Stimulated activated CD4-positive, alpha-beta T cell treated with anti-CD3 and anti-CD28 coated beads, Interleukin-12 subunit alpha, Interleukin-12 subunit beta, amount 100 ng/mL, for 48 hours (primary cell): ENCODE results near the gene HEXIM1.
A peak's percentile ranks its signal among the peaks of the same experiment; 100 is the strongest.

Experiments
- DNase-seq, 3 donors: peaks; one replicate each; pipeline ENCODE4 v3.0.0-alpha.2; 2020; ENCODE audit warnings: low read depth in 2 of 3, low spot score in 1 of 3

Gene HEXIM1

DNA sequence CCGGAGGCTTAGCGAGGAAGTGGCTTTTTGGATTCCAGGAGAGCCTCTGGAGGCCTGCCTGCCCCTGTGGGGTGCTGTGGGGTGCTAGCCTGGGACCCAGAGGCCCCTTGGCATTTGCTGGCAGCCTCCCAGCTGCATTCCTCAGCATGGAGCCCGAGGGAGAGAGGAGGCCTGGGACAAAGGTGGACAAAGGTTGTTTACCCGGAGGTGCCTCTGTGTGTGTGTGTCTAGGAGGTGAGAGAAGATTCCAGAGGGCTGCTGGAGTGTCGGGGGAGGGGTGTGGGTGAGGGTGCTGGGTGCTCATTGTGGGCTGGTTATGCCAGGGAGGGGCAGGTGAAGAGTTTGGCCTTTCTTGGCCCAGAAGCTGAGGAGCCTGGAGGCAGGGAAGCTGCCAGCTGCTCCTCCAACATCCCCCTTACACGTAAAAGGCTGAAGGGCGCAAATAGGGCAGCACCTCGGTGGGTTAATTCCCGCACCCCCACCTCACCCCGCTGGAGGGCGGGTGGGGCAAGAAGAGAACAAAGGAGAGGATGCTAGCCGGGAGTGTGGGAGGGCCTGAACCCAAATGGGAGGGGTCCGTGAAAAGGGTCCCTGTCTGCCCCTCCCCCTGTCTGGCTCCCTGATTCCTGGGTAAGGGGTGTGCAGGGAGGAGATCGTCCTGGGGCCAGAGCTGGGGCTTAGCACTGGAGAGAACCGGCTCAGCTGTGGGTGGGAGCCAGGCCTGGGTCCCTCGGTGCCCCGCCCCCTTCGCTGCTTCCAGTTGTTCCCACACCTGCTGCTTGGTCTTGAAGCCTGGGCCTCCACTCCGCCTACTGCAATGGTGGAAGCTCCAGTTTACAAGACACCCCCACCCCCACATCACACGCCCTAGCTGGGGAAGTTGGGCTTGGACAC lies 23.3 kb downstream of the HEXIM1 start:
- no peak for DNase-seq

DNA sequence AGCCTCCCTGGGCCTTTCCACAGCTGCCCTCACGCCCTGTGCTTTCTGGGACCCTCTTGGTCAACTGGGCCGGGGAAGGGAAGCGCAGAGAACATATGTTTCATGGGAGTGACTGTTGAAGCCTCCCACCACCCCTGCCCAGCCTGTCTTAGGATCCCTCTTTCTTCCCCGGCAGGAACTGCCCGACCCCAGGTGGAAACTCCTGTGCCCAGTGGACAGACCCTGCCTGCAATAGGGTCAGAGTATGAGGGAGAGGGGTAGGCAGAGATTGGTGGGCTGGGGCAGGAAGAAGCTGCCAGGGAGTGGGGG lies 23.9 kb downstream of the HEXIM1 start:
- DNase-seq = no peak

DNA sequence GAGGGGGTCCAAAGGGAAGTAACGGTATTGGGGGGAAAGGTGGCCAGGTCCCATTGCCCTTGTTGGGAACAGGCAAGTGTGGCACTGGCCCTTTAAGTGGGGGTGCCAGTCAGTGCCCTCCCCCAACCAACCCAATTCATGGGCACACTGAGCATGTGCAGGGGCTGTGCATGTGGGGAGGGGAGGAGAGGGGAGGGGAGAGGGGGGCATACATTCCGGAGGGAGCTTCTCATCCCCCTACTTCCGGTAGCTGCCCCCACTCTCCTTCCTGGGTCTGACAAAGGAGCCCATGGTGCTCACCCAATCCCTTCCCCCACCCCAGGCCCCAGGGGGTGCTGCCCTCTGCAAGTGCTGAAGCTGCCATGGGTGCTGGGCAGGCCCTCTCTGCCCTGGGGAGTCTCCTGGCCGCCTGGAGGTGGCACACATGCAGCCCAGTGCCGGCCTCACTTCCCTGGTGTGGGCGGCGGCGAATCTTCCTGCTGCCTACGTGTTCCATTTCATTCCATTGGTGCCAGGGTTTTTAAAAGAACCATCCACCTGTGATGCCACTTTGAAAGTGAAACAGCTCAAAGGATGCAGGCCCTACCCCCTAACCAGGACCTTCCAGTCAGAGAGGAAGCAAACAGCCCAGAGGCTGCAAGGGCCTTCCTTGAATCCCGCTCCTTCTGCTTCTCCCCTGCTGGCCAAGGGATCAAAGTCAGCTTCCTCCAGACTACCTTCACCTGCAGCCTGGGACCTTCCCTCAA lies 24.4 kb downstream of the HEXIM1 start:
- peak; percentile 28 to 34 (median 34) for DNase-seq

DNA sequence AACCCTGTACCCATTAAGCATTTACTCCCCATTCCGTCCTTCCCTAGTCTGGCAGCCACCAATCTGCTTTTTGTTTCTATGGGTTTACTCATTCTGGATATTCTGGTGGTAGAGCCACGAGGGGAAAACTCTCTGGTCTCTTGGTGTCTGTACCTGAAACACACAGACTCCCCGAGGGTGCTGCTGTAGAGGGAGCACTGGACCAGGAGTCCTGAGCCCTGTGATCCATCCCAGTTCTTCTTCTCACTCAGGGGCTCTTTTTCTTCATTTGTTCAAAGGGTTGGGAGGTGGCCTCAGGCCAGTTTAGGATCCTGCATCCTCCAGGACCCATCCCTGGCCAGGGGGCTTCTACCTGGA lies 27.5 kb downstream of the HEXIM1 start:
- DNase-seq = no peak

DNA sequence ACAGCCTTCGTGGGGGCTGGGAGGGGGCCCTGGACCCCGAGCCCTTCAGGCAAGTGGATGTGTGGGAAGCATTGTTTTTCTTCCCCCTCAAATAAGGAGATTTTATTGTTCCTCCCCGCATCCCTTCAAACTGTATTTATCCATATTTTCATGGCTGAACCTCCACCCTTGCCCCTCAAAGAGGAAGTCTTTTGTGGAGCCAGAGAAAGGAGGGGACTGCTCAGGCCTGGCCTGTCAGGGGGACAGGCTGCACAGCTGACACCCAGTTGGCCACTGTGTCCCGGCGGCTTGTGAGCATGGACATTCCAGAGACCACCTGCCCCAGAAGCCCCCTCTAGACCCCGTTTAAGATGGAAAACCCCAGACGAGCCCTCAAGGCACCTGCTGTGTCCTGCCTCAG lies 29.3 kb downstream of the HEXIM1 start:
- DNase-seq = no peak

DNA sequence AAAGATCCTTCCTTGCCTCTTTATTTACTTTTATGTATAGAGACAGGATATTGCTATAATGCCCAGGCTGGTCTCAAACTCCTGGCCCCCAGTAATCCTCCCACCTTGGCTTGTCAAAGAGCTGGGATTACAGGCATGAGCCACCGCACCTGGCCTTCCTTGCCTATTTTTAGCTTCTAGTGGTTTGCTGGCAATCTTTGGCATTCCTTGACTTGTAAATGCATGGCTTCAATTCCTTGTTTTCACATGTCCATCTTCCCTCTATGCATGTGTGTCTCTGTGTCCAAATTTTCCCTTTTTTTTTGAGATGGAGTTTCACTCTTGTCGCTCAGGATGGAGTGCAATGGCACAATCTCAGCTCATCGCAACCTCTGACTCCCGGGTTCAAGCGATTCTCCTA lies 35.9 kb downstream of the HEXIM1 start:
- DNase-seq = no peak

DNA sequence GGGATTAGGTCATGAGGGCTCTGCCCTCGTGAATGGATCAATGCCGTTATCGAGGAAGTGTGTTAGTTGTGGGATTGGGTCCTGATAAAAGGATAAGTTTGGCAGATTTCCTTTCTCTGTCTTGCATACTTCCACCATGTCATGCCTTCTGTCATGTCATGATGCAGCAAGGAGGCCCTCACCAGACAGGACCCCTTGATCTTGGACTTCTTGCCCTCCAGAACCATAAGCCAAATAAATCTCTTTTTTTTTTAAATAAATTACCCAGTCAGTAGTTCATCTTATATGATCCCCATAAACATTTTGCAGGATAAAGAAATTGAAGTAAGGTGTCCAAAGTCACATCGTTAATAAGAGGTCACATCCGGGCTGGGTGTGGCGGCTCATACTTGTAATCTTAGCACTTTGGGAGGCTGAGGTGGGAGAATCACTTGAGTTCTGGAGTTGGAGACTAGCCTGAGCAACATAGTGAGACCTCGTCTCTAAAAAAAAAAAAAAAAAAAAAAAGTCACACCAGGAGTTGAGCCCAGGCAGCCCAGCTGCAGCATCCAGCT lies 38.6 kb downstream of the HEXIM1 start:
- no peak for DNase-seq

DNA sequence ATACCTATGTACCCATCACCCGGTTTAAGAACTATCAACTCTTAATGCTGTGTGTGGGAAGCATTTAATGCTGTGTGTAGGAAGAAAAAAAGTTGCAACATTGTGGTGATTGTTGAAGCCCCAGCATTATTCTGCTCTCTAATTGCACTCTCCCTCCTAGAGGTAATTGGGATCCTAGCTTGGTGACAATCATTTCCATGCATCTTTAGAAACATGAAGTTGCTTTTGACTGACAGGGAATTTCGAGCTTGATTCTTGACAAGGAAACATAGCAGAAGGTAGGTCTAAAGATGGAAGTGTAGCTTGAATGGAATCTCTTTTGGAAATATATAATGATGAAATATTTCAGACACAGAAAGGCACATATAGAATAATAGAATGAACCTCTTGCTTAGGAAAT lies 40.7 kb downstream of the HEXIM1 start:
- DNase-seq = no peak

DNA sequence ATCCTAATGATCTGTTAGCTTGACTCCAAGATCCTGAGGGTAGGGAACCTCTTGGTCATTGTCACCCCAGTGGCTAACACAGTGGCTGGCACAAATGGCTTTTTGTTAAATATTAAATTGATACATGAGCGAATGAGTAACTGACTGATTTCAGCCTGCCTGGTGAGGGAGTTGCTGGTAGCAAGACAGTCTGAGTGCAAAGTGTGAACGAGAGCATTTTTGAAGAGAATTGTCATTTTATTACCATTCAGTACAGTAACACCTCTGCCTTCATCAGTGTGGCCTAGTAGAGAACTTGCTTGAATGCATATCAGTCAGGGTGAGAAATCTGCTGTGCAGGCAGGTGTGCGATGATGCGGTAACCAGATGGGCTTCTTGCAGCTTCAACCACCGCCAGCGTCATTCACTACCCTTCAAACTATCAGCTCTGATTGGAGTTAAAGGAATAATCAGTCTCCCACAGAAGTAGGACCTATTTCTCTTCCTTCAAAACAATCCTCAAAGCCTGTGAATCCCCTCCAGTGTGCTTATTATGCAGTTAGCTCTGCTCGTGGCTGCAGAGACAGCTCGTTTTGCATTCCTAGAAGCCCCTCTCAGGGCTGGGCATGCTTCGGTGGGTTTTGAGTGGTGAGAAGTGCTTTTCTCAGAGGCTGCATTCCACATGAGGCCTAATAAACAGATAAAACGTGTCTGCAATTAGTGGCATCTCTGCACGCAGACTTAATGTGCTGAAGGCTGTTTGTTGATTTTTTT lies 42.4 kb downstream of the HEXIM1 start:
- DNase-seq = no peak

DNA sequence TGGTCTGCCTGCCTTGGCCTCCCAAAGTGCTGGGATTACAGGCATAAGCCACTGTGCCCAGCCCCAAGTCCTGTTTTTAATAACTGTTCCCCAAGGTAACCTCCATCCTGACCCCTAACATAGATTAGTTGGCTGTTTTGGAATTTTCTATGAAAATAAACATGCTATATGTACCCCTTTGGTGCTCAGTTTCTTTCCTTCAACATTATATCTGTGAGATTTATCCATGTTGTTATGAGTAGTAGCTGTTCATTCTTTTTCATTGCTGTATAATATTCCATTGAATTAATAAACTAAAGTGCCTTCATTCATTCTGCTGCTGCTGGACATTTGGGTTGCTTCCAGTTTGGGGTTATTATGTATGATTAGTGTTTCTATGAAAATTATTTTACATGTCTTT lies 47.1 kb downstream of the HEXIM1 start:
- DNase-seq = no peak

DNA sequence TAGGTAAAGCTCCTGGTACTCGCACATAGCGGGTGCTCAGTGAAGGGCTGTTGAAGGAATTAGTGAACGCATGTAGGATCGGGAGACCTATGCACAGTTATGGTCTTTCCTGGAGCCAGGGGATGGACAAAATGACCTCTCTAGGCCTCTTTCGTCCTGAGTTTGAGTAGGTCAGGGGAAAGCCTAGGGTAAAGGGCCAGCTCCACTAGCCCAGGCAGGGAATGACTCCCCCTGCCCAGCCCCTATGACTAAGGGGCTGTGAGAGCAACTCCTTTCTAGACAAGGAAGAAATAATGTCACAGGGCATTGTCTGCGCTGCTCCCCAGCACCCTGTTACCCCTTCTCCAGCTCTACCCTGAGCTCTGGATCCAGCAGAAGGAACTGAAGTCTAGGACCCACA lies 48.8 kb downstream of the HEXIM1 start:
- DNase-seq = no peak

DNA sequence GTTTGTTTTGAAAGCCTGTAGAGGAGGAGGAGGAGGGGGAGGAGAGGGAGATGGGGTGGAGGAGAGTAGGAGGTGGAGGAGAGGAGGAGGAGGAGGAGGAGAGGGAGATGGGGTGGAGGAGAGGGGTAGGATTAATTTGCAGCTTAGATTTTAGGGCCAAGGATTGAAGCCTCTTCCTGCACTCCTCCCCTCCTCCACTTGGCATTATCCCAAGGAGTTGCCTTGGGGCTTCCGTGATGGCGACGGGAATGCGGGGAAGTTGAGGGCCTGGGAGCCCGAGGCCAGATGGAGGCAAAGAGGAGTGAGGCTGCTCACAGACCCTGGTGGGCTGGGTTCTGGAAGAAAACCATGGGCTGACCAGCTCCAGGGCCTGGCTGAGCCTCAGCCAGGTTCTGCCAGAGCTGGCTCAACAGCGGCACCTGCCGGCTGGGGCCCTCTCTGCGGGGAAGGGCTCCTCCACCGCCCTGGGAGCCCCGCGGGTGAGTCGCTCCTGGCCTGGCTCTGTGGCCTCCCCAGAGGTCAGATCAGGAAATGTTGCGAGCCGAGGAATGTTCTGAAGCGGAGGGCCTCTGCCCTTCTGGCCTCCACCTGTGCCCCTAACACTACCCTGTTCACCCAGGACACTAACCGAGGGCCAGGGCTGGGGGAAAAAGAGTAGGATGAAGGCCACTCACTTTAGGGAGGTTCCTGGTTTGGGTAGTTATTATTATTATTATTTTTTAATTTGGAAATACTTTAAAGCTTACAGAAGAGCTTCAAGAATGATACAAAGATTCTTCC lies 49.5 kb downstream of the HEXIM1 start:
- peak; percentile 80 to 89 (median 88) for DNase-seq

DNA sequence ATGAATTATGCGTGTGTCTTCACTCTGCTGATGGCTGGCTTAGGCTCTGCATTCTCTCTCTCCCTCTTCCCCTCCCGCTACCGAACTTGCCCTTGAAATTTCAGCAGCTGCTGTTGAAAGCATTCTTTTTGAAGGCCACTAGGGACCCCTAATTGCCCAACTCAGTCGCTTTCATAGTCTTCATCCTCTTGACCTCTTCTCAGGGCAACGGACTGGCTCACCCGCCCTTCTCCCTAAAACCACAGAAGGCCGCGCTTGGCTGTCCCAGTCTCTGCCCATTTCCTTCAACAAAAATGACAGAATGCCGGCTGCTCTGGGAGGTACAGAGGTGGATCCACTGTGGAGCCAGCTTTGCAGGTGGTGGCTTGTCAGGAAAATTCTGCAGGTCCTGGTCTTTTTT lies 52.4 kb downstream of the HEXIM1 start:
- no peak for DNase-seq

DNA sequence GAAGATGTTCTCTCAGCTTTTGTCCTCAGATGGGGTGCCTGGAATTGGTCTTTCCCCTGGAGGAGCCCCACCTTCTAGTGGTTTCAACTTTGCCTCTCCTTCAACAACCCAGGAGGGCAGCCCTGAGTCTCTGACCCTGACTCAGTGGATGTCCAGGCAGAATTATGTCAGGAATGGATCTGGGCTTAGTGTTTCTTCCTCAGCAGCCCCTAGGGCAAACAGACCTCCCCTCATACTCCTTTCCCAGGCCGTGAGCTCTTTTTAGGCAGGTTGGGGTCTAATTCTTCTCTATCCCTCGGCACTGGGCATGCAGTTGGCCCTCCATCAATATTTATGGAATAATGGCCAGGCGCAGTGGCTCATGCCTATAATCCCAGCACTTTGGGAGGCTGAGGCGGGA lies 53.2 kb downstream of the HEXIM1 start:
- DNase-seq = no peak
